CD4-positive, alpha-beta memory T cell (primary cell): ENCODE results near the gene FAM120A. TPM values are rescaled to one million over a fixed set of nuclear protein-coding genes. Genes with fewer than 3 reads are reported as not detected.

Source experiments
- CTCF ChIA-PET: fragments of 350-600 bp; sonication (Branson Sonifier 250); formaldehyde crosslinking; loops from one replicate; lab custom pipeline; 2021; ENCODE audit warnings: inconsistent platforms; ENCODE audit not compliant: partially characterized antibody; lab: Charles Lee
- POLR2A ChIA-PET: fragments of 350-600 bp; sonication (Branson Sonifier 250); formaldehyde crosslinking; loops from one replicate; lab custom pipeline; 2021; ENCODE audit not compliant: partially characterized antibody; lab: Charles Lee
- DNase-seq, 5 donors: peaks; one replicate each; pipeline versions ENCODE4 v3.0.0 to v3.0.0-alpha.2; 2020 to 2022; ENCODE audit warnings: mixed read lengths in 1 of 5
- H3K27ac ChIP-seq: one replicate; pipeline ENCODE4 v1.7.0; 2013; ENCODE audit warnings: low read depth, low read length
- H3K27me3 ChIP-seq: 2 replicates; pipeline ENCODE4 v1.7.0; 2013; ENCODE audit warnings: mild to moderate bottlenecking, low read length, moderate library complexity; ENCODE audit not compliant: insufficient read depth
- H3K36me3 ChIP-seq: 2 replicates; pipeline ENCODE4 v1.7.0; 2013; ENCODE audit warnings: mild to moderate bottlenecking, low read length, moderate library complexity; ENCODE audit not compliant: insufficient read depth
- H3K4me1 ChIP-seq: 2 replicates; pipeline ENCODE4 v1.7.0; 2013; ENCODE audit warnings: mild to moderate bottlenecking, low read length, moderate library complexity; ENCODE audit not compliant: insufficient read depth
- H3K4me3 ChIP-seq, 2 donors: one replicate each; pipeline ENCODE4 v1.7.0; 2013; ENCODE audit warnings: low read length in 2 of 2, mild to moderate bottlenecking in 1 of 2
- H3K9me3 ChIP-seq, 2 donors: one replicate each; pipeline ENCODE4 v1.7.0; 2013; ENCODE audit warnings: low read length in 2 of 2, control low read depth in 1 of 2; ENCODE audit not compliant: control insufficient read depth in 1 of 2
- H3K27ac Mint-ChIP-seq, 7 donors: one replicate each; pipeline ENCODE4 v1.8.0; 2020 to 2021; ENCODE audit warnings: mixed read lengths in 7 of 7, mild to moderate bottlenecking in 6 of 7, inconsistent platforms in 3 of 7, moderate library complexity in 3 of 7
- H3K27me3 Mint-ChIP-seq, 2 donors: one replicate each; pipeline ENCODE4 v1.8.0; 2020 to 2021; ENCODE audit warnings: mixed read lengths in 2 of 2
- H3K36me3 Mint-ChIP-seq, 2 donors: one replicate each; pipeline ENCODE4 v1.8.0; 2020 to 2021; ENCODE audit warnings: mixed read lengths in 2 of 2, inconsistent platforms in 1 of 2, mild to moderate bottlenecking in 1 of 2
- H3K4me1 Mint-ChIP-seq, 4 donors: one replicate each; pipeline ENCODE4 v1.8.0; 2020 to 2021; ENCODE audit warnings: mixed read lengths in 4 of 4, mild to moderate bottlenecking in 1 of 4
- H3K4me3 Mint-ChIP-seq, 8 donors: one replicate each; pipeline ENCODE4 v1.8.0; 2020 to 2021; ENCODE audit warnings: mixed read lengths in 8 of 8, mild to moderate bottlenecking in 7 of 8, moderate library complexity in 6 of 8, inconsistent platforms in 3 of 8
- H3K9me3 Mint-ChIP-seq, 8 donors: one replicate each; pipeline ENCODE4 v1.8.0; 2020 to 2021; ENCODE audit warnings: mixed read lengths in 8 of 8, mild to moderate bottlenecking in 5 of 8, inconsistent platforms in 3 of 8, moderate library complexity in 1 of 8
- intact Hi-C: fragments of 100-400 bp; cut with micrococcal nuclease; formaldehyde crosslinking; loops from one replicate; pipeline ENCODE4 v1.15.1; 2023
- polyA plus RNA-seq, 2 donors: library from polyadenylated mRNA; unstranded; fragments of 300-500 nt; fragmentation: Illumina TruSeq; gene quantifications; one replicate each; pipeline ENCODE4 v1.2.3, GENCODE V29; 2021
- total RNA-seq, 2 experiments: library from RNA; stranded (reverse); gene quantifications; one replicate each; pipeline ENCODE4 v1.2.3, GENCODE V29; 2021

The FAM120A gene, protein sequence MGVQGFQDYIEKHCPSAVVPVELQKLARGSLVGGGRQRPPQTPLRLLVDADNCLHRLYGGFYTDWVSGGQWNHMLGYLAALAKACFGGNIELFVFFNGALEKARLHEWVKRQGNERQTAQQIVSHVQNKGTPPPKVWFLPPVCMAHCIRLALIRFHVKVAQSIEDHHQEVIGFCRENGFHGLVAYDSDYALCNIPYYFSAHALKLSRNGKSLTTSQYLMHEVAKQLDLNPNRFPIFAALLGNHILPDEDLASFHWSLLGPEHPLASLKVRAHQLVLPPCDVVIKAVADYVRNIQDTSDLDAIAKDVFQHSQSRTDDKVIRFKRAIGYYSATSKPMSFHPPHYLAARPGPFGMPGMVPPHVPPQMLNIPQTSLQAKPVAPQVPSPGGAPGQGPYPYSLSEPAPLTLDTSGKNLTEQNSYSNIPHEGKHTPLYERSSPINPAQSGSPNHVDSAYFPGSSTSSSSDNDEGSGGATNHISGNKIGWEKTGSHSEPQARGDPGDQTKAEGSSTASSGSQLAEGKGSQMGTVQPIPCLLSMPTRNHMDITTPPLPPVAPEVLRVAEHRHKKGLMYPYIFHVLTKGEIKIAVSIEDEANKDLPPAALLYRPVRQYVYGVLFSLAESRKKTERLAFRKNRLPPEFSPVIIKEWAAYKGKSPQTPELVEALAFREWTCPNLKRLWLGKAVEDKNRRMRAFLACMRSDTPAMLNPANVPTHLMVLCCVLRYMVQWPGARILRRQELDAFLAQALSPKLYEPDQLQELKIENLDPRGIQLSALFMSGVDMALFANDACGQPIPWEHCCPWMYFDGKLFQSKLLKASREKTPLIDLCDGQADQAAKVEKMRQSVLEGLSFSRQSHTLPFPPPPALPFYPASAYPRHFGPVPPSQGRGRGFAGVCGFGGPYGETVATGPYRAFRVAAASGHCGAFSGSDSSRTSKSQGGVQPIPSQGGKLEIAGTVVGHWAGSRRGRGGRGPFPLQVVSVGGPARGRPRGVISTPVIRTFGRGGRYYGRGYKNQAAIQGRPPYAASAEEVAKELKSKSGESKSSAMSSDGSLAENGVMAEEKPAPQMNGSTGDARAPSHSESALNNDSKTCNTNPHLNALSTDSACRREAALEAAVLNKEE
- total RNA-seq (10 to 100 TPM; 85.8 to 88.5 TPM), polyA plus RNA-seq (10 to 100 TPM in 1 of 2 donors, 1 to 10 TPM in 1; 6.2 to 14.0 TPM)

DNA sequence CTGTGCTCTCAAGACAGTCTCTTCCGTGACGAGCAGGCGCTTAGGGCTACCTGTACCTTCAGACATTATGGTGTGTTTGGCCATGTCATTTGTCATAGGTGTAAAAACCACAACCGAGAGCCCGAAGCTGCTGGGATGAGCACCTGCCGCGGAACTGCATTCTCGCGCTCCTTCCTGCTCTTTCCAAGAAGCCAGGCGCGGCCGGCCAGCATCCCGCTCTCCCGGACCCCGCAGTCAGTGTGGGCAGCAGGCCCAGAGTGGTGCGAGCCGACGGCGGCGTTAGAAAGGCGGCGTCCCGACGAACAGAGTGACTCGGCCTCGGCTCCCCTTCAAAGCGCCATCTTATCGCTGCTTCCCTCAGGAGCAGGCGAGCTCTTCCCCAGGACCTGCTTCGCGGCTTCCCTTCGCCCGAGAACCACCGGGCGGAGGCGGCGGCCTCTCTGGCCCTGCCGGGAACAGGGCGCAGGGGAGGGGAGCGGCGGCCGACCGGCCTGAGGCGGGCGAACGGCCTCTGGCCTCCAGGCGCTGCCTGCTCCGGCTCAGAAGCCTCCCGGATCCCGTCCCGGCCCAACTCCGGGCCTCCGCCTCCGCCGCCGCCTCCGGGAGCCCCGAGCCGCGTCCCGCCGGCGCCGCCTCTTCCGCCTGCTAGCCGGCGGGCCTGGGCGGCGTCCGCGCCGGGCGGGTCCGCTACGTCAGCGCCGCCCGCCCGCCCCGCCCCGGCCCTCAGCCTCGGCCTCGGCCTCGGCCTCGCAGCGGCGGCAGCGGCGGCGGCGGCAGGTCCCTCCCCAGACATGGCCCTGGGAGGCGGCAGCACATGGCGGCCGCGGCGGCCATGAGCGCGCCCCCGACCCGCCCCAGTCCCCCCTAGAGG is at the start of gene FAM120A:
Gene FAM120A (plus strand): TSS at position 741 of the 871 bp plus-strand sequence. CDS start 231 bp downstream, outside the sequence.
- peaks cover 19 to 46% of the 10 kb centered on the region in 2 donors for H3K36me3 Mint-ChIP-seq
- peak; percentile 74 to 79 (median 77) for DNase-seq
- H3K27me3 Mint-ChIP-seq = no peaks in the 10 kb centered on the region
- Histone ChIP-seq H3K4me1 (peaks cover 42% of the 10 kb centered on the region), H3K36me3 (peaks cover 20% of the 10 kb centered on the region), H3K4me3 (peak within 1 kb of the TSS; percentile 70 to 83), H3K27me3 (no peaks in the 10 kb centered on the region), H3K27ac (peak within 1 kb of the TSS; percentile 93), H3K9me3 (no peaks in the 10 kb centered on the region)
- ChIA-PET CTCF (interaction anchor here (1.2 to 2.6 kb wide), 2 partner anchors 115 to 448 kb away, joined by 4 to 9 read pairs; no protein-coding TSS in a partner anchor), POLR2A (interaction anchor here (0.5 to 2.4 kb wide), 8 partner anchors 13 to 686 kb away, joined by 3 to 19 read pairs (median 4); partner anchors contain the start of genes BICD2 and CARD19)
- H3K9me3 Mint-ChIP-seq = no peaks in the 10 kb centered on the region
- peak within 1 kb of the TSS; percentile 94 to 98 (median 96) for H3K4me3 Mint-ChIP-seq
- peak within 1 kb of the TSS; percentile 93 to 99 (median 97) for H3K27ac Mint-ChIP-seq
- peaks cover 25 to 59% (median 42%) of the 10 kb centered on the region in 4 donors for H3K4me1 Mint-ChIP-seq
- intact Hi-C loops = loop anchor here (2.0 to 10.0 kb wide), 6 partner anchors 14 to 1336 kb away; partner anchors contain the start of genes NINJ1, SPTLC1 and ZNF169

DNA sequence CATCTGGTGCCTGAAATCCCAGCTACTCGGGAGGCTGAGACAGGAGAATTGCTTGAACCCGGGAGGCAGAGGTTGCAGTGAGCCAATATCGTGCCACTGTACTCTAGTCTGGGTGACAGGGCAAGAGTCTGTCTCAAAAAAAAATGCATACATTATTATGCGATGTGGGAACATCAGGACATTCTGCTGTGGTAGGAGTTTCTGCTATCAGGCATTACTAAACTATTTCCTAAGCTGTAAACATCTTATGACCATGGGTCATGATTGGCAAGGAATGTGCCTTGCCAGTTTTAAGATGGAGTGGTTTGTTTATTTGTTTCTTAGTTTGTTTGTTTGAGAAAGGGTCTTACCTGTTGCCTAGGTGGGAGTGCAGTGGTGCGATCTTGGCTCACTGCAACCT is 45.1 kb upstream of the FAM120A start:
- Mint-ChIP-seq H3K27ac (no peak overlapping the region), H3K27me3 (peaks cover 8 to 13% of the 10 kb centered on the region in 2 donors), H3K4me3 (no peak overlapping the region), H3K36me3 (no peaks in the 10 kb centered on the region), H3K9me3 (no peaks in the 10 kb centered on the region), H3K4me1 (no peaks in the 10 kb centered on the region)
- no peak overlapping the region for H3K4me3 ChIP-seq
- H3K27ac ChIP-seq = no peak overlapping the region
- ChIA-PET CTCF (no interaction called here), POLR2A (no interaction called here)
- no peaks in the 10 kb centered on the region for H3K4me1 ChIP-seq
- no peaks in the 10 kb centered on the region for H3K9me3 ChIP-seq
- no peaks in the 10 kb centered on the region for H3K27me3 ChIP-seq
- DNase-seq = no peak
- intact Hi-C loops = no loop called here
- H3K36me3 ChIP-seq = no peaks in the 10 kb centered on the region

GRCh38 chr9:93413530-93413929 is 38.0 kb upstream of the FAM120A start:
- Mint-ChIP-seq H3K27me3 (peaks cover 17 to 20% of the 10 kb centered on the region in 2 donors), H3K4me3 (no peak overlapping the region), H3K27ac (no peak overlapping the region), H3K4me1 (no peaks in the 10 kb centered on the region), H3K36me3 (peaks cover 0 to 2% of the 10 kb centered on the region in 2 donors), H3K9me3 (peaks cover 0 to 19% (median 11%) of the 10 kb centered on the region in 8 donors)
- H3K36me3 ChIP-seq = no peaks in the 10 kb centered on the region
- ChIA-PET POLR2A (no interaction called here), CTCF (no interaction called here)
- H3K4me1 ChIP-seq = no peaks in the 10 kb centered on the region
- no peak overlapping the region for H3K4me3 ChIP-seq
- H3K9me3 ChIP-seq = no peaks in the 10 kb centered on the region
- H3K27me3 ChIP-seq = no peaks in the 10 kb centered on the region
- no peak overlapping the region for H3K27ac ChIP-seq
- DNase-seq = no peak
- intact Hi-C loops = no loop called here

DNA sequence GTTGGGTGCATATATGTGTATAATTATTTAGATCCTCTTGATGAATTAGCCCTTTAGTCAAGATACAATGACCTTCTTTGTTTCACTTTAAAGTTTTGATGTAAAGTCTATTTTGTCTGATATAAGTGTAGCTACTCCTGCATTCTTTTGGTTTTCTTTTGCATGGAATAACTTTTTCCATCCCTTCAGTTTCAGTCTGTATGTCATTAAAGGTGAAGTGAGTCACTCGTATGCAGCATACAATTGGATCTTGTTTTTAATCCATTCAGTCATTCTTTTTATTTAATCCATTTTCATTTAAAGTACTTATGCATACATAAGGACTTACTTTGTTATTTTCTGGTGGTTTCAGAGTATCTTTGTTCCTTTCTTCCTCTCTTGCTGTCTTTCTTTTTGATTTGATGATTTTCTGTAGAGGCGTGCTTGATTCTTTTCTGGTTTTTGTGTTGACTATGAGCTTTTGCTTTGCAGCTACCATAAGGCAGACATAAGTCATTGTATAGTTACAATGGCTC is 36.3 kb upstream of the FAM120A start:
- no peaks in the 10 kb centered on the region for H3K4me1 Mint-ChIP-seq
- Histone ChIP-seq H3K4me1 (no peaks in the 10 kb centered on the region), H3K9me3 (no peaks in the 10 kb centered on the region), H3K36me3 (no peaks in the 10 kb centered on the region), H3K4me3 (no peak overlapping the region), H3K27me3 (no peaks in the 10 kb centered on the region), H3K27ac (no peak overlapping the region)
- POLR2A ChIA-PET = no interaction called here
- CTCF ChIA-PET = no interaction called here
- intact Hi-C loops = no loop called here
- no peak overlapping the region for H3K4me3 Mint-ChIP-seq
- peaks cover 5 to 7% of the 10 kb centered on the region in 2 donors for H3K36me3 Mint-ChIP-seq
- H3K27me3 Mint-ChIP-seq = peaks cover 15 to 19% of the 10 kb centered on the region in 2 donors
- H3K9me3 Mint-ChIP-seq = peaks cover 2 to 36% (median 25%) of the 10 kb centered on the region in 8 donors
- DNase-seq = no peak
- H3K27ac Mint-ChIP-seq = no peak overlapping the region

GRCh38 chr9:93416530-93417235 is 34.8 kb upstream of the FAM120A start:
- ChIA-PET POLR2A (no interaction called here), CTCF (no interaction called here)
- Histone ChIP-seq H3K4me1 (no peaks in the 10 kb centered on the region), H3K27ac (no peak overlapping the region), H3K27me3 (no peaks in the 10 kb centered on the region), H3K36me3 (no peaks in the 10 kb centered on the region), H3K9me3 (no peaks in the 10 kb centered on the region), H3K4me3 (no peak overlapping the region)
- no peaks in the 10 kb centered on the region for H3K4me1 Mint-ChIP-seq
- peaks cover 9 to 15% of the 10 kb centered on the region in 2 donors for H3K27me3 Mint-ChIP-seq
- peaks cover 5 to 7% of the 10 kb centered on the region in 2 donors for H3K36me3 Mint-ChIP-seq
- DNase-seq = no peak
- intact Hi-C loops = no loop called here
- H3K4me3 Mint-ChIP-seq = no peak overlapping the region
- H3K9me3 Mint-ChIP-seq = peaks cover 2 to 42% (median 29%) of the 10 kb centered on the region in 8 donors
- no peak overlapping the region for H3K27ac Mint-ChIP-seq

DNA sequence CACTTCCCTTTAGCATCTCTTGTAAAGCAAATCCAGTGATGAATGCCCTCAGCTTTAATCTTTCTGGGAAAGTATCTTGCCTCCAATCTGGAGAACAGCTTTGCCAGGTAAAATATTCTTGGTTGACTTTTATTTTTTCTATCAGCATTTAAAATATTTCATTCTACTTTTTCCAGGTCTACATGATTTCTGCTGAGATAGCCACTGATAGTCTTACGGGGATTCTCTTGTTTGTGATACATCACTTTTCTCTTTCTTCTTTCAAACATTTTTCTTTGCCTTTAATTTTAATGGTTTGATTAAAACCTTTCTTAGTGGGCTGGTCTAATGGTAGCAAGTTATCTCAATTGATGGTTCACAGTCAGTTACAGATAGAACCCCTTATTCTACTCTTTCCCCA is 33.9 kb upstream of the FAM120A start:
- Mint-ChIP-seq H3K9me3 (peaks cover 2 to 42% (median 28%) of the 10 kb centered on the region in 8 donors), H3K4me3 (no peak overlapping the region), H3K27me3 (peaks cover 9 to 15% of the 10 kb centered on the region in 2 donors), H3K36me3 (peaks cover 5 to 7% of the 10 kb centered on the region in 2 donors), H3K4me1 (no peaks in the 10 kb centered on the region), H3K27ac (no peak overlapping the region)
- POLR2A ChIA-PET = no interaction called here
- H3K36me3 ChIP-seq = no peaks in the 10 kb centered on the region
- H3K27ac ChIP-seq = no peak overlapping the region
- H3K27me3 ChIP-seq = no peaks in the 10 kb centered on the region
- H3K4me1 ChIP-seq = no peaks in the 10 kb centered on the region
- DNase-seq = no peak
- CTCF ChIA-PET = no interaction called here
- no peaks in the 10 kb centered on the region for H3K9me3 ChIP-seq
- H3K4me3 ChIP-seq = no peak overlapping the region
- intact Hi-C loops = no loop called here
